ENCODE measurements around the gene ZNF516. TPM values are rescaled to one million over a fixed set of nuclear protein-coding genes. Genes with fewer than 3 reads are reported as not detected.
A peak's percentile ranks its signal among the peaks of the same experiment; 100 is the strongest.

Gene ZNF516
- total RNA-seq, 1 donor from 2014 or later: 108 TPM

- Mint-ChIP-seq H3K27ac (peak overlapping the region; percentile 91), H3K27me3 (no peaks in the 10 kb centered on the region)
Measured at GRCh38 chr18:76456018-76456750, 38.9 kb downstream of the ZNF516 start.

GRCh38 chr18:76455003-76455676 is 39.9 kb downstream of the ZNF516 start:
- H3K27me3 Mint-ChIP-seq: no peaks in the 10 kb centered on the region
- no peaks in the 10 kb centered on the region for H3K9me3 Mint-ChIP-seq (ENCODE audit: low read depth)
- no peak for DNase-seq (ENCODE audit: low spot score, unreplicated experiment)
- peak overlapping the region; percentile 6 for H3K4me3 Mint-ChIP-seq (ENCODE audit: low read depth)
- peaks cover 6% of the 10 kb centered on the region for H3K36me3 Mint-ChIP-seq (ENCODE audit: insufficient read depth)
- peak overlapping the region; percentile 91 for H3K27ac Mint-ChIP-seq
- H3K4me1 Mint-ChIP-seq (ENCODE audit: low read depth): peaks cover 76% of the 10 kb centered on the region
- TF ChIP-seq, protein P1, sequence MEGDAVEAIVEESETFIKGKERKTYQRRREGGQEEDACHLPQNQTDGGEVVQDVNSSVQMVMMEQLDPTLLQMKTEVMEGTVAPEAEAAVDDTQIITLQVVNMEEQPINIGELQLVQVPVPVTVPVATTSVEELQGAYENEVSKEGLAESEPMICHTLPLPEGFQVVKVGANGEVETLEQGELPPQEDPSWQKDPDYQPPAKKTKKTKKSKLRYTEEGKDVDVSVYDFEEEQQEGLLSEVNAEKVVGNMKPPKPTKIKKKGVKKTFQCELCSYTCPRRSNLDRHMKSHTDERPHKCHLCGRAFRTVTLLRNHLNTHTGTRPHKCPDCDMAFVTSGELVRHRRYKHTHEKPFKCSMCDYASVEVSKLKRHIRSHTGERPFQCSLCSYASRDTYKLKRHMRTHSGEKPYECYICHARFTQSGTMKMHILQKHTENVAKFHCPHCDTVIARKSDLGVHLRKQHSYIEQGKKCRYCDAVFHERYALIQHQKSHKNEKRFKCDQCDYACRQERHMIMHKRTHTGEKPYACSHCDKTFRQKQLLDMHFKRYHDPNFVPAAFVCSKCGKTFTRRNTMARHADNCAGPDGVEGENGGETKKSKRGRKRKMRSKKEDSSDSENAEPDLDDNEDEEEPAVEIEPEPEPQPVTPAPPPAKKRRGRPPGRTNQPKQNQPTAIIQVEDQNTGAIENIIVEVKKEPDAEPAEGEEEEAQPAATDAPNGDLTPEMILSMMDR (IDR thresholded peaks at IDR 0.05; ENCODE audit: unreplicated experiment): no peak

More at GRCh38 chr18:76456018-76456750, 38.9 kb downstream of the ZNF516 start:
- Mint-ChIP-seq H3K36me3 (ENCODE audit: insufficient read depth) (peaks cover 9% of the 10 kb centered on the region), H3K4me1 (ENCODE audit: low read depth) (peaks cover 73% of the 10 kb centered on the region), H3K4me3 (ENCODE audit: low read depth) (no peak overlapping the region), H3K9me3 (ENCODE audit: low read depth) (no peaks in the 10 kb centered on the region)
- DNase-seq (ENCODE audit: low spot score, unreplicated experiment): no peak
- TF ChIP-seq, protein P1 (IDR thresholded peaks at IDR 0.05; ENCODE audit: unreplicated experiment): no peak

- Mint-ChIP-seq H3K4me1 (ENCODE audit: low read depth) (peaks cover 82% of the 10 kb centered on the region), H3K9me3 (ENCODE audit: low read depth) (no peaks in the 10 kb centered on the region), H3K4me3 (ENCODE audit: low read depth) (peak overlapping the region; percentile 50), H3K36me3 (ENCODE audit: insufficient read depth) (peaks cover 4% of the 10 kb centered on the region), H3K27ac (peak overlapping the region; percentile 93), H3K27me3 (no peaks in the 10 kb centered on the region)
- TF ChIP-seq, protein P1 (IDR thresholded peaks at IDR 0.05; ENCODE audit: unreplicated experiment): no peak
- no peak for DNase-seq (ENCODE audit: low spot score, unreplicated experiment)
Measured at GRCh38 chr18:76454418-76454817, 40.6 kb downstream of the ZNF516 start.

DNA sequence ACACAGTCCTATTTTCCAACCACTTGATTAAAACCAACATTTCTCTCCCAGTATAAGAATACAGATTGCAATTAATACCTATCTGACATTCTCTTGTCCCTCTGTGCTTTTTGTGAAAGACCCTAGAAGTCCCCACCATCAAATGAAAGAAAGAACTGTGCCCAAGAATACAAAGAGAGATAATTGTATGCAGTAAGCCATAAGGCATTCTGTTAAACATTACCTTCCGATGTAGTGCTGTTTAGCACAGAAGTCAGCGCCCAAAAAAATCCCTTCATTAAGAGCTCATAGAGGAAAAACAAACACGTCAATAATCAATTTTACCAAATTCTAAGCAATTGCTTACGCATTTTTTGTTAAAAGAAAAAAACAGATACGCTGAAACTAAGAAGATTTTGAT is 41.1 kb downstream of the ZNF516 start:
- H3K27ac Mint-ChIP-seq: peak overlapping the region; percentile 93
- H3K27me3 Mint-ChIP-seq: no peaks in the 10 kb centered on the region
- H3K4me3 Mint-ChIP-seq (ENCODE audit: low read depth): peak overlapping the region; percentile 50
- peaks cover 5% of the 10 kb centered on the region for H3K36me3 Mint-ChIP-seq (ENCODE audit: insufficient read depth)
- DNase-seq (ENCODE audit: low spot score, unreplicated experiment): no peak
- TF ChIP-seq, protein P1 (IDR thresholded peaks at IDR 0.05; ENCODE audit: unreplicated experiment): no peak
- H3K9me3 Mint-ChIP-seq (ENCODE audit: low read depth): no peaks in the 10 kb centered on the region
- peaks cover 85% of the 10 kb centered on the region for H3K4me1 Mint-ChIP-seq (ENCODE audit: low read depth)

DNA sequence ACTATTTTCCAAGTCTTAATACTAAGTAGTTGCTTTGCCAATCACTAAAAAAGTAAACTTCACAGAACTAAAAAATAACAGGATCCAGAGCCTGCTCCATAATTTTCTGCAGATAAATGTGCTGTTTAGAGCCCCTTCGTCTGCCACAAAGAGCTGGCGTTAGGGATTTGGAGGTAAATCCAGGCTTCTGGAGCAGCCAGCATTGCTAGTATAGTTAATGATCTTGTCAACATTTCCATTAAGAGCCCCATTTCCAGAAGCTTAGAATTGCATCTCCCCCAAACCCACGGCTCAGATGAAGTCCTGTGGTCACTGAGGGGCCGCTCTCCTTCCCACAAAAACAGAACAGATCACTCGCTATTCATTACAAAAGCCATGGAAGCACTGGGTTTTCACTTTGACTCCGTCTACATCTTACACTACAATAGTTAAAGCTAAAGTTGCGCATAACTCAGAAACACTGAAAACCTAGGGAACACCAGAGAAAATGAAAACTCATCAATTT is 41.9 kb downstream of the ZNF516 start:
- H3K4me3 Mint-ChIP-seq (ENCODE audit: low read depth): peak overlapping the region; percentile 15
- H3K27ac Mint-ChIP-seq: peak overlapping the region; percentile 65
- TF ChIP-seq, protein P1 (IDR thresholded peaks at IDR 0.05; ENCODE audit: unreplicated experiment): no peak
- H3K4me1 Mint-ChIP-seq (ENCODE audit: low read depth): peaks cover 84% of the 10 kb centered on the region
- H3K36me3 Mint-ChIP-seq (ENCODE audit: insufficient read depth): peaks cover 4% of the 10 kb centered on the region
- H3K27me3 Mint-ChIP-seq: no peaks in the 10 kb centered on the region
- no peaks in the 10 kb centered on the region for H3K9me3 Mint-ChIP-seq (ENCODE audit: low read depth)
- no peak for DNase-seq (ENCODE audit: low spot score, unreplicated experiment)
